Endothelial cell of umbilical vein (primary cell): ENCODE results near the gene CA11. TPM values are rescaled to one million over a fixed set of nuclear protein-coding genes. Genes with fewer than 3 reads are reported as not detected.

Experiments
- BruUV-seq: library from RNA; stranded (reverse); fragments of 400-500 nt; replicated peaks from 2 replicates; lab custom pipeline; 2021; lab: Mats Ljungman, UMichigan
- CTCF ChIA-PET: fragments of 300-600, 350-600 bp; sonication (Branson Sonifier 250); formaldehyde crosslinking; loops from one replicate; lab custom pipeline; 2021; ENCODE audit warnings: antibody characterized with exemption, inconsistent platforms; lab: Charles Lee
- POLR2A ChIA-PET: fragments of 300-600, 350-600 bp; sonication (Branson Sonifier 250); formaldehyde crosslinking; loops from one replicate; lab custom pipeline; 2021; ENCODE audit warnings: antibody characterized with exemption, inconsistent platforms; lab: Charles Lee
- DNase-seq: peaks from one replicate; pipeline ENCODE4 v3.0.0-alpha.2; 2011; ENCODE audit warnings: low read depth, low spot score
- FAIRE-seq: peaks from 2 replicates; lab custom pipeline; 2011; peaks lifted over from hg19 to GRCh38; lab: Jason Lieb, UNC
- H2AFZ ChIP-seq: 2 replicates; pipeline ENCODE4 v1.6.0; 2012; ENCODE audit warnings: low read depth, low read length, control low read depth, inconsistent platforms
- H3K27ac ChIP-seq: 2 replicates; pipeline ENCODE4 v1.5.1; 2011; ENCODE audit warnings: low read depth, mild to moderate bottlenecking, control low read depth, low read length, moderate library complexity; ENCODE audit not compliant: insufficient read depth
- H3K27me3 ChIP-seq, 2 experiments: 2 replicates each; pipeline versions ENCODE4 v1.6.0 to v1.6.1; 2011; ENCODE audit warnings: low read length in 2 of 2, mixed read lengths in 1 of 2; ENCODE audit not compliant: control insufficient read depth in 2 of 2, insufficient read depth in 2 of 2
- H3K36me3 ChIP-seq, 2 experiments: 2 replicates in 1 of 2; 3 replicates in 1 of 2; pipeline ENCODE4 v1.5.1; 2011; ENCODE audit warnings: low read length in 2 of 2, mild to moderate bottlenecking in 1 of 2, moderate library complexity in 1 of 2; ENCODE audit not compliant: control insufficient read depth in 2 of 2, insufficient read depth in 2 of 2; ENCODE audit errors: extremely low read depth in 1 of 2
- H3K4me1 ChIP-seq: 3 replicates; pipeline ENCODE4 v1.5.1; 2011; ENCODE audit warnings: mild to moderate bottlenecking, low read length; ENCODE audit not compliant: control insufficient read depth, insufficient read depth; ENCODE audit errors: extremely low read depth
- H3K4me2 ChIP-seq: 2 replicates; pipeline ENCODE4 v1.6.1; 2011; ENCODE audit warnings: low read length, control low read depth, mixed read lengths; ENCODE audit not compliant: insufficient read depth
- H3K4me3 ChIP-seq, 3 experiments: fragments of 200-600 bp in 1 of 3; sonication (generic), shearing (Covaris generic) in 1 of 3; replicated peaks in 1 of 3; 2 replicates each; pipeline ENCODE4 v1.5.1; 2011 to 2016; ENCODE audit warnings: control low read depth in 3 of 3, low read length in 3 of 3, mild to moderate bottlenecking in 2 of 3, inconsistent platforms in 1 of 3, low read depth in 1 of 3, moderate library complexity in 1 of 3; ENCODE audit not compliant: insufficient read depth in 1 of 3
- H3K79me2 ChIP-seq: 2 replicates; pipeline ENCODE4 v1.6.0; 2012; ENCODE audit warnings: low read length, inconsistent platforms; ENCODE audit not compliant: control insufficient read depth, insufficient read depth
- H3K9ac ChIP-seq: replicated peaks from 2 replicates; pipeline ENCODE3; 2011; ENCODE audit warnings: low read length, control low read depth; ENCODE audit not compliant: insufficient read depth; ENCODE audit errors: extremely low read depth
- H3K9me1 ChIP-seq: replicated peaks from 3 replicates; pipeline ENCODE4 v1.6.0; 2011; ENCODE audit warnings: mild to moderate bottlenecking, low read length; ENCODE audit not compliant: control insufficient read depth, insufficient read depth; ENCODE audit errors: extremely low read depth
- H3K9me3 ChIP-seq: replicated peaks from 2 replicates; pipeline ENCODE4 v1.5.1; 2012; ENCODE audit warnings: low read length, inconsistent platforms; ENCODE audit not compliant: control insufficient read depth, insufficient read depth
- H4K20me1 ChIP-seq: replicated peaks from 2 replicates; pipeline ENCODE3; 2011; ENCODE audit warnings: mild to moderate bottlenecking, low read length; ENCODE audit not compliant: control insufficient read depth, insufficient read depth; ENCODE audit errors: extremely low read depth
- EZH2 ChIP-seq: IDR thresholded peaks from 2 replicates; pipeline ENCODE4 v1.6.1; 2012; ENCODE audit warnings: borderline replicate concordance, low read depth, mild to moderate bottlenecking, moderate library complexity, low read length, inconsistent platforms; ENCODE audit not compliant: severe bottlenecking
- FOS ChIP-seq: IDR thresholded peaks from 2 replicates; pipeline ENCODE4 v1.6.1; 2011; ENCODE audit warnings: mild to moderate bottlenecking, low read length, moderate library complexity, borderline replicate concordance; ENCODE audit not compliant: insufficient read depth
- GATA2 ChIP-seq: IDR thresholded peaks from 2 replicates; pipeline ENCODE4 v1.7.0; 2011; ENCODE audit warnings: low read depth, mild to moderate bottlenecking, moderate library complexity, mixed read lengths, low read length; ENCODE audit not compliant: insufficient read length, insufficient read depth
- JUN ChIP-seq: IDR thresholded peaks from 2 replicates; pipeline ENCODE4 v1.6.1; 2011; ENCODE audit warnings: borderline replicate concordance, low read depth; ENCODE audit not compliant: insufficient read length, insufficient read depth
- MAX ChIP-seq: IDR thresholded peaks from 2 replicates; pipeline ENCODE4 v1.6.1; 2011; ENCODE audit not compliant: insufficient read depth, insufficient read length
- MYC ChIP-seq: IDR thresholded peaks from one replicate; pipeline ENCODE4 v1.6.1; 2011; ENCODE audit warnings: mild to moderate bottlenecking, low read depth, low read length
- POLR2A ChIP-seq: IDR thresholded peaks from 2 replicates; pipeline ENCODE4 v1.6.1; 2012; ENCODE audit warnings: low read depth, mild to moderate bottlenecking, control low read depth, low read length
- POLR2AphosphoS5 ChIP-seq: IDR thresholded peaks from 2 replicates; pipeline ENCODE4 v1.6.1; 2012; ENCODE audit warnings: low read depth, mild to moderate bottlenecking, control low read depth, low read length, moderate library complexity; ENCODE audit not compliant: insufficient read depth
- dilution Hi-C: fragments of 300-500 bp; cut with MboI; formaldehyde crosslinking; loops from one replicate; pipeline ENCODE4 v1.15.0; 2019; ENCODE audit warnings: low sequenced_read_pairs; ENCODE audit not compliant: extremely low pct_ligation_motif_present
- intact Hi-C: fragments of 100-400 bp; cut with micrococcal nuclease; formaldehyde crosslinking; loops from one replicate; pipeline ENCODE4 v1.10.0; 2022
- polyA plus RNA-seq, 4 experiments: library from polyadenylated mRNA; depleted of rRNA in 3 of 4; stranded (reverse) in 3 of 4; unstranded in 1 of 4; fragments of >200 nt; gene quantifications; 2 replicates each; pipeline versions ENCODE4 v1.2.1 to v1.2.3, GENCODE V29; 2011 to 2012; ENCODE audit warnings: missing spikeins in 1 of 4
- total RNA-seq: library from RNA; stranded (reverse); gene quantifications from 2 replicates; pipeline ENCODE4 v1.2.3, GENCODE V29; 2021
- TF ChIP-seq, protein P1 (sequence below), 2 donors: IDR thresholded peaks; 1 replicate in 1 of 2; 2 replicates in 1 of 2; pipeline ENCODE4 v1.5.1; 2011; ENCODE audit warnings: low read length in 2 of 2, mild to moderate bottlenecking in 2 of 2, moderate library complexity in 2 of 2, control low read depth in 1 of 2, inconsistent platforms in 1 of 2, low read depth in 1 of 2; ENCODE audit not compliant: insufficient read depth in 1 of 2; ENCODE audit errors: extremely low read depth in 1 of 2

CA11 gene
- total and polyA plus RNA-seq, 2 donors (not counting 3 experiments of a cell fraction or from before 2014, with no cell fraction given), result 2.8 to 4.7 TPM

DNA sequence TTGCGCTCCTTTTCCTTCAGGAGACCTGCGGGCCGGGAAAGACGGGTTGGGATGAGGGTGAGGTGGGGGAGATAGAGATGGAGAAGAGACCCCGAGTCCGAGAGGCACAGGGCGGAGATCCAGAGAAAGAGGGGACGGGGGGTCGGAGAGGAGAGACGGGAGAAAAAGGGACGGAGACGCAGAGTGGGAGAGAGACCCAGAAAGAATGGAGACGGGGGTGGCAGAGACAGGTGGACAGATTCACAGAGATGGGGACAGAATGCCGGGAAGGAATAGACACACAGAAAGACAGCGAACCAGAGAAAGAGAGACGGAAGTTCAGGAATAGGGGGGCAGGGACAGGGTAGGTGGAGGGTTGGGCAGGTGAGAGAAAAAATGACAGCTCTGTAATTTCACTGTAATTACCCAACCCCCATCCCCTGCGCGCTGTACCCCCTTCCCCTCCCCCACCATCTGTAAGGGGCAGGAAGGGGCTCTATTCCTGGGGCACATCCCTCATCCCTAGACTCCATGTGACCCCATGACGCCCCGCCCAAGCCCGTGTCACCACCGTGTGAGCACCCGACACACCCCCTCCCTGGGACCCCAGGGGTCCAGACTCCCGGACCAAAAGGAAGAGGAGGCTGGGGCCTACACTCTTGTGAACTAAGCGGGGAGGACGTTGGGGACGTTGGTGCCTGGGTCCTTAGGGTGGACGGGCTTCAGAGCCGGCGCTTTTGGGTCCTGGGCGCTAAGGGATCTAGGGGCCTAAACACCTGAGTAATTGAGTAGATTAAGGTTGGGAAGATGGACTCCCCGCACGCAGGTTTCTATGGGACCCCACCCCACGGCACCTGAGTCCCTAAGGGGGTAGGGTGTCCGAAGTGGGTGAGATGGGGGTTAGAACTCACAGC, 9.8 kb downstream of the CA11 start:
- Histone ChIP-seq H3K27me3 (peaks cover 3 to 13% of the 10 kb centered on the region in 2 experiments), H3K4me1 (peaks cover 26% of the 10 kb centered on the region), H3K9me3 (no peaks in the 10 kb centered on the region), H4K20me1 (no peaks in the 10 kb centered on the region), H3K79me2 (no peaks in the 10 kb centered on the region), H3K27ac (no peak overlapping the region), H3K4me2 (peak overlapping the region; percentile 37), H2AFZ (peak overlapping the region; percentile 15), H3K4me3 (peak overlapping the region in 1 of 3 experiments; percentile 34), H3K9ac (no peak overlapping the region), H3K9me1 (no peaks in the 10 kb centered on the region), H3K36me3 (no peaks in the 10 kb centered on the region)
- DNase-seq (no peak), FAIRE-seq (no peak)
- CTCF ChIA-PET, result no interaction called here
- intact Hi-C loops (loop anchor here (5.0 to 10.0 kb wide), 2 partner anchors 336 to 359 kb away; partner anchors contain the start of genes GYS1 and RUVBL2), dilution Hi-C loops (no loop called here)
- no TSS peak for BruUV-seq
- no peak for TF ChIP-seq FOS
- TF ChIP-seq JUN, result no peak
- peak; percentile 30 for TF ChIP-seq EZH2
- POLR2A ChIA-PET, result no interaction called here

DNA sequence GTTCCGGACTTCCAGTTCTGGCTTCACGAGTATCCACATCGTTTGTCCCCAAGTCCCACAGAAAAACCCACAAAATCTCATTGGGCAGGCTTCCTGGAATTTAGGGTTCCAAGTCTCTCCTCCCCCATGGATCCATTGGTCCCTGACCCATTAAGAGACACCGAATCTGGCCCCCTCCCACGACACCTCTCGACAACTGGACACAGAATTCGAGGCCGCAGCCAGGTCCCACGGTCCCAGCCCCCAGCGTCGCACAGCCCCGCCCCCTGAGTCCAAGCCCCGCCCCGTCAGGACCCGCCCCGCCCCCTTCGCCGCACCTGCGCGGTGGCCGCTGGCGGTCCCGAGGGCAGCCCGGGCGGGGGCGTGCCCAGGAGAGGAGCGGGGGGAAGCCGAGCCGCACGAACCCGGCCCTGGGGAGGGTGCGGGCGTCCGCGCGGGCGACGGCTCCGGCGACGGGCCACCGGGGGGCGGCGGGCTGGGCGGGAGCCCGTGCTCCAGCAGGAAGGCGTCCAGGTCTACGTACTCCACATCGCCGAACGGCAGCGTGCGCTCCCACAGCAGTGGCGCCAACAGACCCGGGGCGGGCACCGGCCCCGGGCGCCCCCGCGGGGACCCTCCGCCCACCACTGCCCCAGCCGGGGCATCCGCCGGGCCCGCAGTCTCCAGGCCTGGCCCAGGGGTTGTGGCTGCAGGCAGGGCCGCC, 10.6 kb downstream of the CA11 start:
- no peaks in the 10 kb centered on the region for H3K9me3 ChIP-seq
- peaks cover 34% of the 10 kb centered on the region for H3K4me1 ChIP-seq
- intact Hi-C loops, result loop anchor here (5.0 to 10.0 kb wide), 2 partner anchors 337 to 359 kb away; partner anchors contain the start of genes GYS1 and RUVBL2
- peaks cover 3 to 13% of the 10 kb centered on the region in 2 experiments for H3K27me3 ChIP-seq
- no peaks in the 10 kb centered on the region for H3K79me2 ChIP-seq
- peak overlapping the region in 1 of 3 experiments; percentile 34 for H3K4me3 ChIP-seq
- DNase-seq (peak; percentile 53), FAIRE-seq (peak; percentile 63)
- dilution Hi-C loops, result no loop called here
- H3K9ac ChIP-seq, result peak overlapping the region; percentile 4
- peak overlapping the region; percentile 15 for H2AFZ ChIP-seq
- H3K36me3 ChIP-seq, result no peaks in the 10 kb centered on the region
- TF ChIP-seq POLR2A (no peak), MAX (no peak), POLR2AphosphoS5 (no peak), EZH2 (no peak), GATA2 (no peak), FOS (no peak), MYC (no peak), JUN (no peak)
- TF ChIP-seq, protein P1, sequence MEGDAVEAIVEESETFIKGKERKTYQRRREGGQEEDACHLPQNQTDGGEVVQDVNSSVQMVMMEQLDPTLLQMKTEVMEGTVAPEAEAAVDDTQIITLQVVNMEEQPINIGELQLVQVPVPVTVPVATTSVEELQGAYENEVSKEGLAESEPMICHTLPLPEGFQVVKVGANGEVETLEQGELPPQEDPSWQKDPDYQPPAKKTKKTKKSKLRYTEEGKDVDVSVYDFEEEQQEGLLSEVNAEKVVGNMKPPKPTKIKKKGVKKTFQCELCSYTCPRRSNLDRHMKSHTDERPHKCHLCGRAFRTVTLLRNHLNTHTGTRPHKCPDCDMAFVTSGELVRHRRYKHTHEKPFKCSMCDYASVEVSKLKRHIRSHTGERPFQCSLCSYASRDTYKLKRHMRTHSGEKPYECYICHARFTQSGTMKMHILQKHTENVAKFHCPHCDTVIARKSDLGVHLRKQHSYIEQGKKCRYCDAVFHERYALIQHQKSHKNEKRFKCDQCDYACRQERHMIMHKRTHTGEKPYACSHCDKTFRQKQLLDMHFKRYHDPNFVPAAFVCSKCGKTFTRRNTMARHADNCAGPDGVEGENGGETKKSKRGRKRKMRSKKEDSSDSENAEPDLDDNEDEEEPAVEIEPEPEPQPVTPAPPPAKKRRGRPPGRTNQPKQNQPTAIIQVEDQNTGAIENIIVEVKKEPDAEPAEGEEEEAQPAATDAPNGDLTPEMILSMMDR (IDR thresholded peaks at IDR 0.05; ENCODE audit: extremely low read depth in 1 of 2, insufficient read depth in 1 of 2, low read depth in 1 of 2, low read length in 2 of 2), result no peak
- ChIA-PET POLR2A (no interaction called here), CTCF (no interaction called here)
- H4K20me1 ChIP-seq, result no peaks in the 10 kb centered on the region
- H3K4me2 ChIP-seq, result peak overlapping the region; percentile 37
- no peaks in the 10 kb centered on the region for H3K9me1 ChIP-seq
- no TSS peak for BruUV-seq
- H3K27ac ChIP-seq, result no peak overlapping the region
